ENCODE results near the gene CMTM3.
A peak's percentile ranks its signal among the peaks of the same experiment; 100 is the strongest.
"Not testable (repeated sequence)": the region's sequence is repeated elsewhere in the genome, so short reads cannot be mapped to it uniquely, and the experiment has no call there.

CMTM3 gene, protein sequence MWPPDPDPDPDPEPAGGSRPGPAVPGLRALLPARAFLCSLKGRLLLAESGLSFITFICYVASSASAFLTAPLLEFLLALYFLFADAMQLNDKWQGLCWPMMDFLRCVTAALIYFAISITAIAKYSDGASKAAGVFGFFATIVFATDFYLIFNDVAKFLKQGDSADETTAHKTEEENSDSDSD

GRCh38 chr16:66604376-66605176, at the start of gene CMTM3:
Gene CMTM3, plus strand, starts transcription at chr16:66604704. Its CDS starts 102 bp downstream, at chr16:66604806.
- DNase-seq = peak; percentile 63

DNA sequence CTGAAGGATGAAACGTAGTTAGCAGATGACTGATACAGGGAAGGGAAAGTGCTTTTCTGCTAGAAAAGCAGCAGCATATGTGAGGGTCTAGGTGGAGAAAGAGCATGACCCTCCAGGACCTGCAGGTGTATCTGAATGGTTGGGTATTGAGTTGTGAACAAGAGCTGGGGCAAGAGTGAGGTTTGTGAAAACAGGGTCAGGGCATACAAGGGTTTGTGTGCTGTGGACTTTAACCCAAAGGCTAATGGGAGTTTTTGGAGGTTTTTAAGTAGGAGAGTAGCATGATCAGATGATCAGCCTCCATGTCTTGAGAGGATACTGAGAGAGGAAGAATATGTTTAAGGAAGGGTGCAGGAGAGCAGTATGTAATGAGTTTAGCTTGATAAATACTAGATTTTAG, 44.4 kb upstream of the CMTM3 start:
- DNase-seq = no peak

GRCh38 chr16:66561381-66562080, 43.0 kb upstream of the CMTM3 start:
- no peak for DNase-seq

DNA sequence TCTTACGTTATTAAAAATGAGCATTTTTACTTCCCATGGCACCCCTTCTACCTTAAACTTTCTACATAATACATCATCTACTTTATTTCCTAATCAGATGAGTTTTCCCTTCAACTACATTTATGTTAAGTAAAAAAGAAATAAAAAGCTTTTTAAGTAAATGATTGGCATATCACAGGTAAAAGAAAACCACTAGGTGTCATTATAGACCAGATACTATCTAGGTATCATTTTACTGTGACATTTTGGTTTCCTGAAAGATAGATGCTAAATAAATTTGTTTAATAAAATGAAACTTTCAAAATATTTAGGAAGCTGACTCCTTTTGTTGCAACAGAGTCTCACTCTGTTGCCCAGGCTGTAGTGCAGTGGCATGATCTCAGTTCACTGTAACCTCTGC, 42.1 kb upstream of the CMTM3 start:
- no peak for DNase-seq

DNA sequence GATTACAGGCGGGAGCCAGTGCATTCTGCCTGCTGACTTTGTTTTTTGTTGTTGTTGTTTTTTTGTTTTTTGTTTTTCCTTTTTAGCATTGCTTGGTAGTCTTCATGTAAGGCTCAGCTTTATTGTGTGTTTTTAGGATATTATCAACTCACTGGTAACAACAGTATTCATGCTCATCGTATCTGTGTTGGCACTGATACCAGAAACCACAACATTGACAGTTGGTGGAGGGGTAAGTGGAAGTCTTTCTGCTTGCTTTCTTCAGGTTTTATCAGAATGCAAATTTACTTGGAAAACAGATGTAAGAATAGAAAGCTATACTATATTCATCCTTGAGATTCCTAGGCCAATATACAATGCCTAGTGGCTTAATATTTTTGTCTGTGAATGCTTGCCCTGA, 41.5 kb upstream of the CMTM3 start:
- no peak for DNase-seq

DNA sequence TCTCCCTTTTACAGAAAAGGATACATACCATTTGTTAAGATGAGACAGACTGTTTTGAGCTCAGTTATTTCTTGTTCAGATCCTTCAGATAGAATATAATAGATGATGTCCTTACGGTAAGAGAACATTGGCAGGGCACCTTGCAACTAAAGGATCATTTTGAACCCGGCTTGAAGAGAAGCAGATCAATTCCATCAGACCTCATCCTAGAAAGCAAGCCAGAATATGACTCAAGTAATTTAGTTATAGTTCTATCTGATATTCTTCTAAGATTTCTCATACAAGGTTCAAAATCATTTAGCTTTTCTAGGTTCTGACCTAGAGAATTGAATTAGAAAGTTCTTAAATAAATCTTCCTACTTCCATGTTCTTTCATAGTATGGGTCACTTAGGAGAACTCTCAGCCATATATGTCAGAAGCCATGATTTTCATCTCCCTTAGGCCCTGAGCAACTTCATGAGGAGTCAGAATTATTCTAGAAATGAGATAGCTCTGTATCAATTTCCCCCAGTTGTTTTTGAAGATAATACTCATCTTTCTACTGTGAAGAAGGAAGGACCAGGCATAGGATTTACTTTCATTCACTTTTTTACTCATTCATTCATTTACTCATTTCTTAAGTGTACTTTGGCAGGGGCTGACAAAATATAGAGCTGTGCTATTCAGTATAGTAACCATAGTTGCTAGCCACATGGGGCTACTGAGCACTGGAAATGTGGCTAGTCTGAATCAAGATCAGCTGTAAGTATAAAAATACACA, 40.8 kb upstream of the CMTM3 start:
- no peak for DNase-seq

DNA sequence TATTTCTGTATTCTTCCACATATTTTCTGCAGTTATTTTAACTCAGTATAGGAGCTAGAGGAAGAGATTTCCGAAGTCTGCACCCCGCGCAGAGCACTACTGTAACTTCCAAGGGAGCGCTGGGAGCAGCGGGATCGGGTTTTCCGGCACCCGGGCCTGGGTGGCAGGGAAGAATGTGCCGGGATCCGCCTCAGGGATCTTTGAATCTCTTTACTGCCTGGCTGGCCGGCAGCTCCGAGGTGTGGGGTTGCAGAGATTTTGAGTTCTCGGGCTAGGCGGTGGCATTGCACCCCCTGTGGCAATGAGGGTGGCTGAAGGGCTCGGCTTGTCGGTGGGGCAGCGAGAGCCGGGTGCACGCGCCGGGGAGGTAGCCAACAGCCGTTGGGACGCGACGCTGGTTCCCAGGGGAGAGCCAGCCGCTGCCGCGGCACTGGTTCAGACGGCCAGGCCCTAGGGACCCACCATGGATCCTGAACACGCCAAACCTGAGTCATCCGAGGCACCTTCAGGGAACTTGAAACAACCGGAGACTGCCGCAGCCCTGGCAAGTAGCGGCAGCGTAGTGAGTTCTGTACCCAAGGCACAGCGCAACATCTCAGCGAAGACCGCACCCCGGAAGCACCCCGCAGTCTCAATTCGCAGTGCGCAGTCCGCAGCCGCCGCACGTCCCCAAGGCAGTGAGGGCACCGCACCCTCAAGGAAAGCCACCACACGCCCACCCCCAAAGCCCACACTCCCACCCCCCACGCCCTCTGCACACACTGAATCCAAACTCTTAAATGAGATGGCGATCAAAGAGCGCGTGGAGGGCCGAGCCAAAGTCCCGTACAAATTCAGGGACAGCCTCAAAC, 38.2 kb upstream of the CMTM3 start, which contains the start of gene CMTM1:
CMTM1 (plus strand) TSS at position 389 of the 851 bp plus-strand sequence; CDS start at position 464, 75 bp downstream.
- DNase-seq = no peak

- DNase-seq = not testable (repeated sequence)
Observed at GRCh38 chr16:66567270-66567669, 37.2 kb upstream of the CMTM3 start.

DNA sequence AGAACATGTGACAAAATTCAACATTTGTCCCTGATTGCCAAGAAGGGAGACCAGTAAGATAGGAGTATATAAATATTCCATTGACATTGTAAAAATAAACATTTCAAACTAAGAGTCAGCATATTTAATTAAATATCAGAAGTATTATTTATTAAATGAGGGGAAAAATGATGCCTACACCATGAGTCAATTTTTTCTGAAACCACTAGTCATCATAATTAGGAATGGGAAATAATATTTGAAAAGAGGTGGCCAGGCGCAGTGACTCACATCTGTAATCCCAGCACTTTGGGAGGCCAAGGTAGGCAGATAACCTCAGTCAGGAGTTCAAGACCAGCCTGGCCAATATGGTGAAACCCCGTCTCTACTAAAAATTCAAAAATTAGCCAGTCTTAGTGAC, 36.1 kb upstream of the CMTM3 start:
- no peak for DNase-seq

GRCh38 chr16:66569131-66569530, 35.4 kb upstream of the CMTM3 start:
- DNase-seq = no peak

- no peak for DNase-seq
Observed at GRCh38 chr16:66569827-66570405, 34.6 kb upstream of the CMTM3 start.

DNA sequence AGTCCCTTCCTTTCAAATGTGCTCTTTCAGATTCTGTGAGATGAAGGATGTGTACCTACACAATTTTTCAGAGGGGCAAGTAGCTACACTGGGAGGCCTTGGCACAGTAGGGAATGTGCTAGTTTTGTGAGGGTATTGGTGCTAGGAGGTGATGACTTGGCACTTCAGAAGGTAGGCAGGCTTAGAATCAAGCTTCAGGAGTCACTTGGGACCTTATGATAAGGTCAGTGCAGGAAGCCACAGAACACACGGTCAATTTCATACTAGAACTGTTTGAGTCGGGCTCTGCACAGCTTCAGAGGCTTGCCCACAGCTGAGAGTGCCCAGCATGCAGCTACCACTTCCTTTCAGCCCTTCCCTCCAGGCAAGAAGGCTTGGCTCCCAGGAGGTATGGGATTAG, 32.1 kb upstream of the CMTM3 start:
- DNase-seq = no peak

DNA sequence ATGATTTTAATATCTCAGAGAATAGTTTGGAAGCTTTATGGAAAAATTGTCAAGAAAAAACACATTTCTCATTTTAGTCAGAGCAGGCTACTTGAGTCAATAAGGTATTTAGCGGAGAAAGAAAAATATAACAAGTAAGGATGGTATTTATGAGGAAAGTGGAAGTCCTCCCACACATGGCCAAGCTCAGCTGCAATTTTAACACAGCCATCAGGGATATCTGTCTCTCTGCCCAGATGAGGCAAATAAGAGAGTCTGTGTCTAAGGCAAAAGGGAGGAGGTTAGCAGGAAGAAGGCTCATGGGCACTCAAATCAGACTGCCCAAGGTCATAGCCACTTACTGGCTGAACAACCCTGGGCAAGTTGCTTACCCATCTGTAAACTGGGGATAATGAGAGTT, 30.4 kb upstream of the CMTM3 start:
- no peak for DNase-seq

DNA sequence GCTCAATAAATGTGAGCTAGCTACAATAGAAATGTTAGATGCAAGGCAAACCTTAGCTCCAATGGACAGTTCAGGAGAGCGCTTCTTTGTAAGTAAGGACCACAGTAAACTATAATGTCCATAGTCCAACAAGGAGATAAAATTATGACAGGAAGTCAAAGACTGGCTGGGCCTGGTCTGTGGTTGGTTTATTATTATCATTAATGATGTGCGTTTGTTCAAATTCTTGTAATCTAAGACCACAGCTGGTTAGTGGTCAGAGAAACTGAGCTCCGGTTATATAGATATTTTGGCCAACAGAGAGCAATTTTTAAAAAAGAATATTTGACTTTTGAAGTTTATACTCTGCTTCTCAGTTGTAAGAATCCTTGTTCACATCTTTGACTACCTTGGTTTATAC, 30.0 kb upstream of the CMTM3 start:
- no peak for DNase-seq

- DNase-seq = no peak
Observed at GRCh38 chr16:66575060-66575459, 29.4 kb upstream of the CMTM3 start.

DNA sequence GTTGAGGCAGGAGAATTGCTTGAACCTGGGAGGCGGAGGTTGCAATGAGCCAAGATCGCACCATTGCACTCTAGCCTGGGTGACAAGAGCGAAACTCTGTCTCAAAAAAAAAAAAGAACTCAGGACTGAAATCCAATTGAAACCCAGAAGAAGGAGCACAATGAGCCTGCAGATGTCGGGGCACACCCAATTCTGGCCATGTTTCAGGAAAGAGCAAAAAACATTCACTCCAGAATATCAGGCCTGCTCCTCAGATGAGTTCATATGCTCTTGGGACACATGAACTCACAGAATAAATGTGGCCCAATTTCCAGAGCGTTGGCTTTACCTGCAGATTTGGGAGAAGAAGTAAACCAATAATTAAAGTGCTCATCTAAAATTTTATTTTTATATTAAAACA, 28.2 kb upstream of the CMTM3 start:
- DNase-seq = no peak

DNA sequence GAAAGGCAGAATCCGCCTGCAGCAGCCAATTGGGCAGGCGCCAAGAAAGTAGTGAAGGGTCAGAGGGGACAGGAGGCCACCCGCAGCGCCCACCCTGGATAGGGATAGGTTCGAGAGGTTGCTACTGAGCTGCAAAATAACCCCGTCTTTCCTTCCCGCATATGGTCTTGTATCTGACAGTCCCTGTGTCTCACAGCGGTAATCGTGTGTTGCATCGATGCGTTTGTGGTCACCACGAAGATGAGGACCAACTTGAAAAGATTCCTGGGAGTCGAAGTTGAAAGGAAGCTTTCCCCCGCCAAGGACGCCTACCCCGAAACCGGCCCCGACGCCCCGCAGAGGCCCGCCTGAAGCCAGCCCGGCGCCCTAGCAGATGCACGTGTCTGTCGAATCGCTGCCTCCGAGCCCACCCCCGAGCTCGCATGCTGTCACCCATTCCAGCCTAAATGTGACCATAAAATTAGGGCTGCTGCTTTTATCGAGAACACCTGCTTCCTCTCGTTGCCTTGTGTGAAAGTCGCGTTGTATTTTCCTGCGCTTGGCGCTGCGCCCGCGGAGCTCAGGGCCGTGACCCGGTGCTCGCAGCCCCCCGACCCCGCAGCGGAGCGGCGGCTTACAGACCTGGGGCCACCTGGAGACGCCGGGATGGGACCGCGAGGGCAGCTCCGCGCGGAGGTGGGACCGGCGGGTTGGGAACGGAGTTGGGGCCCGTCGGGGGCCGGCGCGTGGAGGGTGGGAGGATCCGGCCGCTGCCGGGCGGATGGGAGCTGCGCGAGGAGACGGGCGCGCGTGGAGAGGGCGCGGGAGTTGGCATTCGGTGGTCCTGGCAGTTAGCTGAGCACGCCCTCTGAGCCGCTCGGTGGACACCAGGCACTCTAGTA, 25.6 kb upstream of the CMTM3 start, which contains the start of gene CMTM2:
CMTM2 (plus strand) TSS at position 813 of the 881 bp plus-strand sequence. CDS start 145 bp downstream, outside the sequence.
- no peak for DNase-seq

DNA sequence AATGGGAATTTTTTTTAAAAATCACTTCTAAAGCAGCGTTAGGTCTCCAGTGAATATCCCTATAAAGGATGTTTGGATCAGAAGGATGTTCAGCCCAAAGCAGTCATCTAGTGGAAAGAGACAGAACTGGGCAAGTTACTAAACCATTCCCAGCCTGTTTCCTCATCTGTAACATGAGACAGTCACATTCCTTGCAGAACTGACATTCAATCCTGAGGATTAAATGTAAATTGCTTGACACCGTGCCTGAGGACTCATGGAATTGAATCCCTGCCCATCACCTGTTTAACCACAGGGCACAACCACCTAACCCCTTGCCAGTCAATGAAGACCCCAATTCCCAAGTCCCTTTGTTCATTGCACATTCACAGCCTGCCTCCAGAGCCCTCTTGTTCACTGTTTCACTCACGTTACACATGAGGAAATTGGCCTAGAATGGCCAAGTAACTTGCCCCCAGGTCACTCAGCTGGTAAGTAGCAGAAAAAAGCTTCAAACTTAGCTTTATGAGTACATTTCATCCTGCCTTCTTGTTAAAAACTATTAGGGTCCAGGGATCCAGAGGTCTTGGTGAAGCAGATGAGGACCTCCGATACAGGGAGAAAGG, 23.8 kb upstream of the CMTM3 start:
- DNase-seq = no peak

DNA sequence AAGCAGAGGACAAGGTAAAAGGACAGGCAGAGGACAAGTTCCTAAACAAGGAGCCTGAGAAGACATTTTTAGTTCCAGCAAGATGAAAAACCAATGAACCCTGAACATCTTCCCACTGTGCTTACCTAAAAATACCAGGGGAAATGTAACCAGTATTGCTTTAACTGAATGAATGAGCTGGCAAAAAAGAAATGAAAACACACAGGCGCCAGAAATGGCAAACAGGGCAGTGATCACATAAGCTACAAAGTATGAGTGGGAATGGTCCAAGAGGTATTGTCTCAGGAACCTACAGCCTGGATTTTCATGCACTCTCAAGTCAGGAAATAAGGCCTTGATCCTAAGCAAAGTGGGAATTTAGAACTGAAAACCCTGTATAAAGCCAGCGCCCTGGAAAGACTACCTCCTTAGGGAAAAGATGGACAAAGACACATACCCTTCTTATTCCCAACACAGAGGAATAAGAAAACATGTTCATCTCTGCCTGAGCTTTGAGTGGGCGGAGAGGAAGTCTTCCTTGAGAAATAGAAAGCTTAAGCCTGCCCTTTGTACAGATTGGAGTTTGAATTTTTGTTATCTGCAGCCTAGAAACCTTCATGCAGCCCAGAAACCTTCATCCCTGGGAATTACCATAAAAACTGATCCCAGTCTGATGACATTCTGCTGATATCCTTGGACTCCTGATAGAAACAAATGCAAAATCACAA, 23.1 kb upstream of the CMTM3 start:
- DNase-seq = no peak

Data from activated CD4-positive, alpha-beta T cell treated with anti-CD3 and anti-CD28 coated beads for 1 hour (primary cell).